HG03439 (cell line): ENCODE data around the gene MACROD1.

Experiments
- ATAC-seq: cut with Tn5 transposase; IDR thresholded peaks from one replicate; pipeline ENCODE4 v1.9.1; 2021; ENCODE audit warnings: mild to moderate bottlenecking, moderate library complexity; ENCODE audit not compliant: unreplicated experiment

MACROD1 gene

GRCh38 chr11:64114231-64114630 lies 51.7 kb downstream of the MACROD1 start:
- ATAC-seq, result no peak

DNA sequence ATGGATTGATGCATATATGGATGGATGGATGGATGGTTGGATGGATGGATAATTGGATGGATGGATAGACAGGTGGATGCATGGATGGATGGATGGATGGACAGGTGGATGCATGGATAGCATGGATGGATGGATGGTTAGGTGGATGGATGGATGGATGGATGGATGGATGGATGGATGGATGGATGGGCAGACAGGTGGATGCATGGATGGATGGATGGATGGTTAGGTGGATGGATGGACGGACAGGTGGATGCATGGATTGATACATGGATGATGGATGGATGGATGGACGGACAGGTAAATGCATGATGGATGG lies 52.5 kb downstream of the MACROD1 start:
- no peak for ATAC-seq

- ATAC-seq, result no peak
Measured at GRCh38 chr11:64112771-64113461, 53.0 kb downstream of the MACROD1 start.

DNA sequence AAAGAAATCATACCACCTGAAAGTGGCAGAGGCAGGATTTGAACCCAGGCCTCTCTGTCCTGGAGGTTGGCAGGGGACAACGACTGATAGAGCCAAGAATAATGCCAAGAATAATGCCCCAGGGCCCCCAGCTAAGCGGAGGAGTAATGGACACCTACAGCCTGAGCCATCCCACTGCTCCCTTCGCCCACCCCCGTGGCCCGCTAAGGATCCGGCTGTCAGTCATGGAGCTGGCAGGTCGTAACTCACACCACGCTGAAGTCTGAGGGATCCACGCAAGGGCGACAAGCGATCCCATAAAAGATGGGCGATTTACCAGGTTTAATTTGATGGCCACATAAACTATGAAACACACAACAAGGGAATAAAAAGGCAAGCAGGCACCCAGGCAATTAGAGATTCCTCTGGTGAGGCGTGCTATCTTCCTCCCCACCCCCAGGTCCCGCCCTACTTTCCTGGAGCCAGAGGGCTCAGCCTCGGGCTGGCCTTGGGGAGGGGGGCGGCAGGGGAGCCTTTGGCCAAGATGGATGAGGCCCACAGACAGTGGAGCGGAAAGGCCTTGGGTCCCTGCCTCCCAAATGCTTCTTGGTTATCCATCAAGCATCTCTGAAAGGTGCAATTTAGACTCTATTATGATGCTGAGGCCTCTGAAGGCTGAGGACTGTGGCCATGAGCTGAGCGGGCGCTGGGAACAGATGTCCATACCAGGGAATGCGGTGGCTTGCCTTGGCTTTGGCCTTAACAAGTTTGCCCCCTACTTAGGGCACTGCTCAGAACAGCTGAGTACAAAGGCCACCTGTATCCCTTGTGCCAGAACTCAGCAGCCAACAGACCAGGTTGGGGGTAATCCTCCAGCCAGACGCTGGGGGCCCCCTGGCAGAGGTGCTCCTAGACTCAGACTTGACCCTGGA lies 55.2 kb downstream of the MACROD1 start:
- ATAC-seq, result no peak

GRCh38 chr11:64109332-64109731 lies 56.6 kb downstream of the MACROD1 start:
- no peak for ATAC-seq

DNA sequence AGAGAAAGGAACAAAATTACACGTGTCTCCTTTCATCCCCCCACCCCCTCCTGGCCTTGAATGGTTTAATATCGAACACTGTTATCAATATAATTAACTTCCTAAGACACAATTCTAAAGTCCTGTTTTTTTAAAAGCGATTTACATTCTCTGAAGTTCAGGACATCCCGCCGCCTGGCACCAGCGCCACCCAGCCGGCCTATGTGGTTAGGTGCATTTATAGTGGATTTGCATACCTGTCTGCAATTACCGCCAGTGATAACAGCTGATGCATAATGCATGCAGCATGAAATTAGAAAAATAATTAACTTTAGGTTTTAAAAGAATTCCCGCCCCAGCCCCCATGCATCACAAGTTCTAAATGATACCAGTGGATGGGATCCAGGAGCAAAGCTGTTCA lies 58.6 kb downstream of the MACROD1 start:
- ATAC-seq, result no peak

DNA sequence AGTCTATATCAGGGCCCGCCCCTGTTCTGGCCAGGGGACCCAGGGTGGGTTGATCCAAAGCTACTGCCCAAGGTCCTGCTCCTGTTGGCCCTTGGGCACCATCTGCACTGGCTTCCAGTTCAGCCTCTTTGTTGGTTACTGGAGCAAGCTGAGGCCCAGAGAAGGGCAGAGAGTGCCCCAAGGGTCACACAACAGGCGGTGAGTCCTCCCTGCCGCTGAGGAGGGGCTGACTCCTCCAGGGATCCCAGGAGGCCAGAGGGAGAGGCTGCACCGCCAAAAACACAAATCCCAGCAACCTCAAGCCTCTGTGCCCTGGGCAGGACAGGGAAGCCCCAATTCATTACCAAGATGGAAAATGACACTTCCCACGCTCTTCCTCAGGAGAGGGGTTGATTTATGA lies 61.3 kb downstream of the MACROD1 start:
- ATAC-seq, result no peak

- no peak for ATAC-seq
Measured at GRCh38 chr11:64103277-64103985, 62.5 kb downstream of the MACROD1 start.

- ATAC-seq, result no peak
Measured at GRCh38 chr11:64102005-64102738, 63.7 kb downstream of the MACROD1 start.

- no peak for ATAC-seq
Measured at GRCh38 chr11:64101461-64101860, 64.5 kb downstream of the MACROD1 start.

- ATAC-seq, result no peak
Measured at GRCh38 chr11:64100782-64101353, 65.0 kb downstream of the MACROD1 start.

DNA sequence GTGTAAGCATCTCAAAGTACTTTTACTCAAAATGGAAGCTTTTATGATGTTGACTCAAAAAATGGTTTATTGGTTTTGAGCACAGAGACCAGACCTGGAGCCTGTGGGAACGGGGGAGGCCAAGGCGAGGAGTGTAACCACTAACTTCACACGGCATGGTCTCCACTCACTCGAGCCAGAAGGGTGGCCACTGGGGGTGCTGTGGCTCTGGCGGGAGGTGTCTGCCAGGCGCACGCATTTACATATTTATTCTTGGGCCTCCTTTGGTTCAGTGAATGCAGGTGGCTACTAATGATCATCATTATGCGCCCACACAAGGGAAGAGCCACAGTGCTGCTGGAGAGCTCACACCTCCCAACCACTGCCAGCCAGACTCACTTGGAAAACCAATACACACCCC lies 65.6 kb downstream of the MACROD1 start:
- no peak for ATAC-seq

DNA sequence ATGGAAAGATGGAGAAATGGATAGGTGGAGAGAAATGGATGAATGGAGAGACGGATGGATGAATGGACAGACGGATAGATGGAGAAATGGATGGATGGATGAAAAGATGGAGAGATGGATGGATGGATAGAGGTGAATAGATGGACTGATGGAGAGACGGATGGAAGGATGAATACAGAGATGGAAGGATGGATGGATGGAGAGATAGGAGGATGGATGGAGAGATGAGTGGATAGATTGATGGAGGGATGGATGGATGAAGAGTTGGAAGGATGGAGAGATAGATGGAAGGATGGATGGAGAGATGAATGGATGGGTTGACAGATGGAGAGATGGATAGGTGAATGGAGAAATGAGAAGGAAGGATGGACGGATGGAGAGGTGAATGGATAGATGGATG lies 66.5 kb downstream of the MACROD1 start:
- no peak for ATAC-seq

DNA sequence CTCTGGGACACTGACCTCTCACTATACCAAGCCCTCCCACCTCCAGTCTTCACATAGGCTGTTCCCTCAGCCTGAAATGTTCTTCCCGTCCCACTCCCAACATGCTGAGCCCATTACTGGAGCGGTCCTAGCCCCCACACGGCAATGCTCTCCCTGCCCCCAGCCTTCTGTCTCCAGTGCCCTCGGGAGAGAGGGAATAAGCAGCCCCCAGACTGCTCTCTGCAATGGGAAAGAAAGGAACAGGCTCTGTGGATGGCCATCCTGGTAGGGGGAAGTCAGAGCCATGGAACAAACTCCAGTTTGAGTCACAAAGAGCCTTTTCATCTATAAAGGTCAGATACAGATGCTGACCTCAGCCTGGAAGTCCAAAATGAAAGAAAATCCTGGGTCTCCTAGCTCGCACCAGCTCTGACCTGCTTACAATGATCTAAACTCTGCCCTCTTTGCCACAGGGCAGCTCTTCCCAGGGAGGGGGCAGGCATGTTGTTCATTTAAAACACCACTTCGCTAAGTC lies 67.5 kb downstream of the MACROD1 start:
- no peak for ATAC-seq

GRCh38 chr11:64097468-64098317 lies 68.2 kb downstream of the MACROD1 start:
- no peak for ATAC-seq

GRCh38 chr11:64096835-64097234 lies 69.1 kb downstream of the MACROD1 start:
- ATAC-seq, result no peak

- no peak for ATAC-seq
Measured at GRCh38 chr11:64095949-64096348, 70.0 kb downstream of the MACROD1 start.

GRCh38 chr11:64095273-64095817 lies 70.6 kb downstream of the MACROD1 start:
- ATAC-seq, result no peak
